Stimulated activated CD8-positive, alpha-beta memory T cell treated with anti-CD3 and anti-CD28 coated beads, Interleukin-4, amount 100 ng/mL, for 24 hours (primary cell): ENCODE measurements around the gene KCTD17.

Experiments used
- DNase-seq: peaks from one replicate; pipeline ENCODE4 v3.0.0-alpha.2; 2020; ENCODE audit warnings: low read depth

KCTD17 gene, protein sequence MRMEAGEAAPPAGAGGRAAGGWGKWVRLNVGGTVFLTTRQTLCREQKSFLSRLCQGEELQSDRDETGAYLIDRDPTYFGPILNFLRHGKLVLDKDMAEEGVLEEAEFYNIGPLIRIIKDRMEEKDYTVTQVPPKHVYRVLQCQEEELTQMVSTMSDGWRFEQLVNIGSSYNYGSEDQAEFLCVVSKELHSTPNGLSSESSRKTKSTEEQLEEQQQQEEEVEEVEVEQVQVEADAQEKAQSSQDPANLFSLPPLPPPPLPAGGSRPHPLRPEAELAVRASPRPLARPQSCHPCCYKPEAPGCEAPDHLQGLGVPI

GRCh38 chr22:37051391-37052385 lies at the start of gene KCTD17:
Gene KCTD17 (plus strand): TSS chr22:37051742. CDS start chr22:37051761, 19 bp downstream.
- peak; percentile 75 for DNase-seq

- no peak for DNase-seq
These were observed 49.7 kb upstream of the KCTD17 start for GRCh38 chr22:37001826-37002225.

- DNase-seq = no peak
These were observed 48.9 kb upstream of the KCTD17 start for GRCh38 chr22:37002633-37003032.

DNA sequence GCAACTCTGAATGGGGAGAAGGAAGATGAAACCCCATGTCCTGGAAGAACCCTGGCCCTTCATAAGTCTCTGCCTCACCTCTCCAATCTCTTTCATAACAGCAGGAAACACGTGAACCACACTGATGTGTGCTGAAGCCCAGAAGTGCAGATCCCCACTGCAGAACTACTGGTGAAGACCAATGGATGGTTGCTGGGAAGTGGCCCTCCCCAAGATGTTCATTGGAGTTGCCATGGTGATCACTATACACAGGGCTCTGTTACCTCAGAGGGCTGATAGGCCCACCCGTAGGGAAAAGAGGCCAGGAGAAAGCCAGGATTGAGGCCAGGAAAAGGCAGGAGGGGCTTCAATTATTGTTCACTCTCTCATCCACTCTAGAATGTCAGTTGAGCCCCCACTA lies 43.9 kb upstream of the KCTD17 start:
- no peak for DNase-seq

DNA sequence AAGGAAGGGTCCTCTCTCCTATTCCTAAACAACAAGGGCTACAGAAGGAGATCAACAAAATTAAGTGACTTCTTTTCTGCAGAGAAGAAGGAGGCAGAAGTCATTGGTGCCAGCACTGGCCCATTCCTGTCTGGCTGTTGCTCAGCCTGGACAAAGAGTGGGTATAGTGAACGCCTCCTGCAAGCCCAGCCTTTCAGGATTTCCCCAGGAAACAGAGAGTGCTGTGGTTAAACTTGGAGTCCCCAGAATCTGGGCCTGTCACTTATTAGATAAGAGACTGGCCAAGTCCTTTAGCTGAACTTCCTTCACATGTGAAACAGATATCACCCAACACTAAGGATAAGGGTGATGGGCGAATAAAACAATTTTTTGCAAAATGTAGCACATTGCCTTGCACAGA lies 43.2 kb upstream of the KCTD17 start:
- no peak for DNase-seq

DNA sequence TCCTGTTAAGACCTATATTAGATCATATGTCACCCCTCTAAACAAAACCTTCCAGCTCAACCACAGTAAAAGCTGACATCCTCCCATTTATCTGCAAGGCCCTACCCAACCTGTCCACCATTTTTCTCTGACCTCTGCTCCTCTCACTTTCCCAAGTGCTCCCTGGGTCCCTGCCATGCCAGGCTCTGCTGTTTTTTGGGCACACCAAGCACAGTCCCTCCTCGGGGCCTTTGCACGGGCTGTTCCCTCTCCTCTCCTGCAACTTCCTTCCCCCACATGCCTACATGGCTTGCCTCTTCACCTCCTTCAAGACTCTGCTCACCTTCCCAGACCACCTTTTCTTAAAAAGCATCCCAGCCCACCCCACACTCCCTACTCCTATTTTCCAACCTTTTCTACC lies 42.1 kb upstream of the KCTD17 start:
- no peak for DNase-seq

DNA sequence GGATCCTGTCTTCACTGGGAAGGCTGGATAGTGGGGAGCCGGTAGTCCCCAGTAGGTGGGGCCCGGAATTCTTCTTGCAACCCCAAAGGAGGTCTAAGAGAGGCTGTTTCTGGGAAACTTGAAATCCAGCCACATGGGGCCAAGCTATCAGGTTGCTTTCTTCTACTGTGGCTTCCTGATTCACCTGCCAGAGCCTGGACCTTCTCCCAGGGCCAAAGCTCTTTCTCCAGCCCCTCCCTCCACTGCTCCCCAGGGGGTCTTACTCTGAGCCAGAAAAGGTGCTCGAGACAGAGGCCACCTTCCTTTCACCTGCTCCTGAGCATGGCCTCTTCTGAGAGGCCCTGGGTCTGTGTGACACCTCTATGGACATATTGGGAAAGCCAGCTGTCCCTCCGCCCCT lies 41.4 kb upstream of the KCTD17 start:
- DNase-seq = no peak

GRCh38 chr22:37010976-37011375 lies 40.6 kb upstream of the KCTD17 start:
- DNase-seq = no peak

DNA sequence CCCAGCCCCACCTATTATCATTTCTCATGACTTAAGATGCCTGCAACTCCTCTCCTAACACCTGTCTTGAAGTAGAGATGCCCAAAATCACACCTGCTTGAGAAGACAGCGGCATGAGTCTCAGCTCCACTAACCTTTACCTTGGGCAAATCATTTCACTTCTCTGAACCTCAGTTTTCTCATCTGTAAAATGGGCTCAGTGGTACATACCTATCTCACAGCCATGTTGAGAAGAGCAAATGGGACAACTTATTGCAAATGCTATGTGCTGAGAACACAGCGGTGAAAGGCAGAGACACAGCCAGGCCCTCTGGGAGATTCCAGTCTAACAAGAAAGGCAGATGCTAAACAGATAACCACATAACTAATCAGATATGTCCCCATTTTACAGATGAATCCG lies 40.1 kb upstream of the KCTD17 start:
- DNase-seq = no peak

- no peak for DNase-seq
These were observed 39.2 kb upstream of the KCTD17 start for GRCh38 chr22:37012262-37012904.

DNA sequence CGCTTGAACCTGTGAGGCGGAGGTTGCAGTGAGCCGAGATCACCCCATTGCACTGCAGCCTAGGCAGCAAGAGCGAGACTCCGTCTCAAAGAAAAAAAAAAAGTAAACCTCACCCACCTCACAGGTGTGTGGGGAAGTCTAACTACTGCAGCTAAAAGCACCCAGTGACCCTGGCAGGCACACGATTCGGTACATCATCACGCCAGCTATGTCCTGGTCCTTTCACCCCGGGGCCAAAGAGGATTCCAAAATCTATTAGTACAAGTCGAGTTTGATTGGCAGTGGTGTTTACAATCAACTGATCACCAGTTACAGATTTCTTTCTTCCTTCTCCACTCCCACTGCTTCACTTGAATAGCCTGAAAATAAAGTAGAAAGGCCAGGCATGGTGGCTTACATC lies 38.6 kb upstream of the KCTD17 start:
- DNase-seq = no peak

DNA sequence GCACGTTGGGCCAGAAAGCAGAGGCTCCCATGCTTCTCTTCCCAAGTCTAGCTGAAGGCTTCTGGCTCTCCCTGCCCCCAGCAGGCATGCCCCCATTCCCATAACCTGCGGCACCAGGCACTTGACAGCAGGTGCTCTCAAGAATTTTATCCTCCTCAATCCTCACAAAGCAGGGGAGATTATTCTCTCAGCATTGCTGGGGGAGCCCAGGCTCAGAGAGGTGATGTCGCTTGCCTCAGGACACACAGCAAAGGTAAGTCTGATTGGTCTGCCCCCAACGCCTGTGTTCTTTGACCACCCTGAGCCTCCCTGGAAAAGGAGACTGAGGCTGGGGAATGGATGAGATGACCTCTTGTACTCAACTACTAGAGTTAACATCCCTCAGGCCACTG lies 37.1 kb upstream of the KCTD17 start:
- DNase-seq = no peak

- DNase-seq = no peak
These were observed 36.5 kb upstream of the KCTD17 start for GRCh38 chr22:37014835-37015586.

DNA sequence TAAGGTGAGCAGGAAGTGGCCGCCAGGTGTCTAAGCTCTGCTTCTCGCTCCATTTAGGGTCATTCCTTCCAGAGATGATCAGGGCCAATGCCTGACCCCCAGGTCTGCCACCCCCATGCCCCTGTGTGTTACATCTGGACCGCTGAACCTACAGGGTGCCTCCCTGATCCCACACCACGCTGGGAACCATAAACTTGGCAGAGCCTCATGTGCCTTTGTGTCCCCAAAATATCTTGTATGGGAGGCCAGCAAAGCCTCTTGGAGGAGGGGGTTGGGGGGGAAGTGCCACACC lies 36.0 kb upstream of the KCTD17 start:
- DNase-seq = no peak

DNA sequence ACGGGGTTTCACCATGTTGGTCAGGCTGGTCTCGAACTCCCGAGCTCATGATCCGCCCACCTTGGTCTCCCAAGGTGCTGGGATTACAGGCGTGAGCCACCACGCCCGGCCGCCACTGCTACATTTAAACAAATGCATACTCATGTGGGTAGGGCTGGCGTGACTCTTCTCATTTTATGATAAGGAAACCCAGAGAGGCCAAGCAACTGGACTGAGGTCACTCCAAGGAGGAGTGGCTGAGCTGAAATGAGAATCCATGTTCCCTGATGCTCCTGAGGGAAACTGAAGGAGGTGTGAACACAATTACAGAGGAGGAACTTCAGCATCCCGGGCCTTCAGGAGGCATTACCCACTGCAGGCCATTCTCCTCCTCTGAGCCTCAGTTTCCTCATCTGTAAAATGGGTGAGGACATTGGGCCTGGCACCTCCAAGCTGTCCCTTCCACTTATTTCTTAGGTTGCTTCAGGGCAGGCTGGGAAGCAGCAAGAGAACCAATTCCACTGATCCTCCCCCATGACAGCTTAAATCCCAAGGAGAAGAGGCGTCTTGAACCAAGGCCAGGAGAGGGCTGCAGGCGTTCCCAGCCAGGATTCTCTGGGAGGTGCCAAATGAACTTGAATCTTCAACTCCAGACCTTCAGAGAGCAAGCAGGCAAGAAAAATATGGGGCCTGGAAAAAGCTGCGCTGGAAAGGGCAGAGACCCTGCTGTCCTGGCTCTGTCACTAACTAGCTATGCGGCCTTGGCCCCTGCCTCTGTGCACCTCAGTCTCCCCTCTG lies 35.2 kb upstream of the KCTD17 start:
- no peak for DNase-seq

DNA sequence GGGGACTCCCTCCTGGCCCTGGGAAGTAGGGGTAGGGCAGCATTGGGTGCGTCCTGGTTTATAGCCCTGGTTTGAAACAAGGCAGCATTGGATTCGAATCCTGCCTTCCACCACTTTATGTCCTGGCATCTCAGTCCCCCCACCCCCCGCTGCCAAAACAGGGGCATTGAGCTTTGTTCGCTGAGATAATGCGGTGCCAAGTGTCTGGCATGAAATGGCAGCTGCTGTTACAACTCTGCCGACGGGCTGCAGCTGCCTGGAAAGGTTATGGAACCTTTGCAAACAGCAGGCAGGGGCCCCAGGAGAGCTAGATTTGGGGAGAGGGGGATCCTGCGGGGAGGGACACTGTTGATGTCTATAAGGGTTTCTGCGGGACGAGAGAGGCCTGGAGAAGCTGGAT lies 34.2 kb upstream of the KCTD17 start:
- DNase-seq = no peak

- DNase-seq = no peak
These were observed 33.3 kb upstream of the KCTD17 start for GRCh38 chr22:37018086-37018814.

DNA sequence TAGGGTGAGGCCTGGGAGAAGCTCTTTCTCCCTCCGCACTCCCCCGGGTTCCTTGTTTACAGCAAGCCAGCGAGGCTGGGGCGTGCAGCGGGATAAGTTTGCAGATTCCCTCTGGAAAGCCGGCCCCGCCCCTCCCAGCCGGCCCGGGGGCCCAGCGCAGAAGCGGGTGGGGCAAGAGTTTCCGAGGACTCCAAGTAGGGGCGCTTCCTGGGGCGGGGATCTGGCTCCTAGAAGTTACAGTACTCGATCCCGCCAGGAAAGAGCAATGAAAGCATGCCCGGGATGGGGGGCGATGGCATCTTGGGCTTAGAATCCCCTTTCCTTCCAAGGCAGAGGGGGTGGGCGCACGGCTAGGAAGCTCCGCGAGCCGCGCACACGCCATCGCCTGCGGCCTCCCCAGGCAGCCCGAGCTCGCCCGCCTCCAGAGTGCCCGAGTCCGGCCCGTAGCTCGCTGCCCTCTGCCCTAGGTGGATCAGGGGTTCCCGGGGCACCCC lies 32.7 kb upstream of the KCTD17 start:
- no peak for DNase-seq

DNA sequence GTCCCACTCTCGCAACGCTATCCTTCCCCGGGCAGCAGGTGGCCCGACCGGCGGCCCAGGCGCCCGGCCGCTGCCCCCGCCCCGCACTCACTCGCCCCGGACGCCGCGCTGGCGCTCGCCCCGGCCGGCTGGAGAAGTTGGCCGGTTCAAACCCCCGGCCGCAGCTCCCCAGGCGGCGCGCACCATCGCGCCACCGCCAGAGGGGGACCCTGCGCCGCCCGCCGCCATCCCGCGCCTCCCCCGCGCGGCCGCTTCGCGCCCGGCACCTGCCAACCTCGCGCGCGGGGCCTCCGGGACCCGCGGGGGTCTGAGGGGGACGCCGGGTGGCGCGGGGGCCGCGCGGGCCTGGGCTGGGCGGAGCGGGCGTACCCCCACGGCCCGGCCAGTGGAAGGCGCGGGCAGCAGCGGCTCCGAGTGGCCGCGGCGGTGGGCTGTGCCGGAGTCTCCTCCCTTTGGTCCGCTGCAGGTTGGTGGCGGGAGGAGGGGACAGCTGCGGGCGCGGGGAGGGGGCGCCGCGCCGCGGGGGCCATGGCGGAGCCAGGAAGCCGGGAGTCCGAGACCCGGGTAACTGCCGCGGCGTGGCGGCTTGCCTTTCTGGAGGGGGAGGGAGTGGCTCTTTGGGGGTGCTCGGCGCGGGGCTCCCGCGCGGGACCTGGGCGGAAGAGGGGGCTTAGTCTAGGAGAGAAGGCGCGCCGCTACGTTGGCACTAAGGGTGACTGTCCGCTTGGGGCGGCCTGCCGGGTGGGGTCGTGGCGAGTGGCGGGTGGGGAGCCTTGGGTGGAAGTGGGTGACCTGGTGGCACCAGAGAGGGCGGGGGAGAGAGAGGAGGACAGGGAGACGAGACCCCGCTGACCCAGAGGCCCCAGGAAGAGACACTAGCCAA lies 32.0 kb upstream of the KCTD17 start, which contains the start of the genes MPST and TST:
MPST (plus strand) TSS at position 434 of the 883 bp plus-strand sequence; CDS start at position 529, 95 bp downstream.
TST (minus strand) TSS at position 139 of the 883 bp plus-strand sequence. CDS start 715 bp downstream, outside the sequence.
- peak; percentile 22 for DNase-seq
